Hepatocyte (in vitro differentiated cells): ENCODE measurements around the gene PCNT. TPM values are rescaled to one million over a fixed set of nuclear protein-coding genes. Genes with fewer than 3 reads are reported as not detected.

Experiments
- DNase-seq: peaks from one replicate; pipeline ENCODE4 v3.0.0-alpha.2; 2016; ENCODE audit warnings: low spot score
- H2AFZ ChIP-seq: fragments of 200-600 bp; sonication (generic); 2 replicates; pipeline ENCODE4 v1.6.0; 2016; ENCODE audit warnings: antibody characterized with exemption, mild to moderate bottlenecking
- H3K27ac ChIP-seq: fragments of 200-600 bp; sonication (generic); 2 replicates; pipeline ENCODE4 v1.5.1; 2016; ENCODE audit warnings: mild to moderate bottlenecking
- H3K27me3 ChIP-seq: fragments of 200-600 bp; sonication (generic); 2 replicates; pipeline ENCODE4 v1.6.1; 2016
- H3K36me3 ChIP-seq: fragments of 200-600 bp; sonication (generic); replicated peaks from 2 replicates; pipeline ENCODE4 v1.5.1; 2016; ENCODE audit warnings: low read depth; ENCODE audit not compliant: insufficient read depth
- H3K4me1 ChIP-seq: fragments of 200-600 bp; sonication (generic); 2 replicates; pipeline ENCODE4 v1.5.1; 2016; ENCODE audit warnings: mild to moderate bottlenecking, moderate library complexity; ENCODE audit not compliant: insufficient read depth
- H3K4me2 ChIP-seq: fragments of 200-600 bp; sonication (generic); 2 replicates; pipeline ENCODE4 v1.6.0; 2016
- H3K4me3 ChIP-seq: fragments of 200-600 bp; sonication (generic); 2 replicates; pipeline ENCODE4 v1.5.1; 2016; ENCODE audit warnings: mild to moderate bottlenecking
- H3K79me2 ChIP-seq: fragments of 200-600 bp; sonication (generic); 2 replicates; pipeline ENCODE4 v1.6.0; 2017; ENCODE audit warnings: mild to moderate bottlenecking
- H3K9me2 ChIP-seq: fragments of 200-600 bp; sonication (generic); replicated peaks from 2 replicates; pipeline ENCODE4 v1.6.0; 2017; ENCODE audit warnings: mild to moderate bottlenecking; ENCODE audit not compliant: insufficient read depth
- H3K9me3 ChIP-seq: fragments of 200-600 bp; sonication (generic); 2 replicates; pipeline ENCODE4 v1.5.1; 2016; ENCODE audit warnings: low read depth, mild to moderate bottlenecking
- H4K20me1 ChIP-seq: fragments of 200-600 bp; sonication (generic); 2 replicates; pipeline ENCODE4 v1.6.0; 2016; ENCODE audit warnings: mild to moderate bottlenecking; ENCODE audit not compliant: insufficient read depth, poor library complexity, severe bottlenecking
- CTCF ChIP-seq: fragments of 200-600 bp; sonication (generic); IDR thresholded peaks from 2 replicates; pipeline ENCODE4 v1.5.1; 2016; ENCODE audit warnings: antibody characterized with exemption, mild to moderate bottlenecking; ENCODE audit not compliant: poor library complexity
- EZH2 ChIP-seq: fragments of 200-600 bp; sonication (generic); IDR thresholded peaks from 2 replicates; pipeline ENCODE4 v1.6.1; 2016; ENCODE audit warnings: antibody characterized with exemption, mild to moderate bottlenecking, borderline replicate concordance
- EZH2phosphoT487 ChIP-seq: fragments of 200-600 bp; sonication (generic); IDR thresholded peaks from one replicate; pipeline ENCODE4 v1.6.1; 2018; ENCODE audit warnings: antibody characterized with exemption, mild to moderate bottlenecking, low read depth, moderate library complexity; ENCODE audit not compliant: unreplicated experiment, severe bottlenecking
- WGBS: methylation state at CpG from one replicate; pipeline ENCODE4 v1.1.6; 2016; ENCODE audit warnings: low lambda C conversion rate; ENCODE audit errors: missing lambda C conversion rate; 5-methylcytosine and 5-hydroxymethylcytosine counted together
- polyA plus RNA-seq: library from polyadenylated mRNA; unstranded; fragments of >200 nt; fragmentation: Nextera tagmentation; extraction: Ambion mirVana; gene quantifications from 2 replicates; pipeline ENCODE4 v1.2.1, GENCODE V29; 2016
- total RNA-seq: library from RNA; depleted of rRNA; stranded (reverse); fragments of >200 nt; gene quantifications from 2 replicates; pipeline ENCODE4 v1.2.3, GENCODE V29; 2014

PCNT gene
- total and polyA plus RNA-seq, 2 experiments from 2014 or later, result 11.5 to 14.3 TPM

GRCh38 chr21:46472246-46472645 is 148.3 kb downstream of the PCNT start:
- Histone ChIP-seq H3K79me2 (peaks cover 35% of the 10 kb centered on the region), H3K27me3 (no peaks in the 10 kb centered on the region), H3K4me2 (no peak overlapping the region), H3K9me2 (no peaks in the 10 kb centered on the region), H3K9me3 (no peaks in the 10 kb centered on the region), H3K36me3 (no peaks in the 10 kb centered on the region), H3K4me1 (no peaks in the 10 kb centered on the region), H3K4me3 (no peak overlapping the region), H3K27ac (no peak overlapping the region), H4K20me1 (no peaks in the 10 kb centered on the region), H2AFZ (no peak overlapping the region)
- WGBS, result 95% methylated on average over 6 of the region's 6 CpGs
- no peak for DNase-seq
- TF ChIP-seq EZH2 (no peak), CTCF (no peak), EZH2phosphoT487 (no peak)

GRCh38 chr21:46474382-46474781 is 150.4 kb downstream of the PCNT start:
- Histone ChIP-seq H3K27ac (no peak overlapping the region), H3K4me2 (no peak overlapping the region), H3K27me3 (no peaks in the 10 kb centered on the region), H3K36me3 (no peaks in the 10 kb centered on the region), H3K4me3 (no peak overlapping the region), H3K9me3 (no peaks in the 10 kb centered on the region), H3K9me2 (no peaks in the 10 kb centered on the region), H3K4me1 (no peaks in the 10 kb centered on the region), H2AFZ (no peak overlapping the region), H3K79me2 (peaks cover 46% of the 10 kb centered on the region), H4K20me1 (no peaks in the 10 kb centered on the region)
- TF ChIP-seq CTCF, result no peak
- TF ChIP-seq EZH2, result no peak
- DNase-seq, result no peak
- WGBS, result 98% methylated on average over 2 of the region's 2 CpGs

GRCh38 chr21:46475296-46475695 is 151.3 kb downstream of the PCNT start:
- no peak for DNase-seq
- no peak overlapping the region for H3K27ac ChIP-seq
- no peaks in the 10 kb centered on the region for H3K9me2 ChIP-seq
- no peak overlapping the region for H3K4me2 ChIP-seq
- peaks cover 49% of the 10 kb centered on the region for H3K79me2 ChIP-seq
- no peak overlapping the region for H3K4me3 ChIP-seq
- H3K9me3 ChIP-seq, result no peaks in the 10 kb centered on the region
- H3K4me1 ChIP-seq, result no peaks in the 10 kb centered on the region
- TF ChIP-seq EZH2phosphoT487, result no peak
- no peak for TF ChIP-seq CTCF
- no peak for TF ChIP-seq EZH2
- 100% methylated on average over 1 of the region's 1 CpG for WGBS
- H2AFZ ChIP-seq, result no peak overlapping the region
- no peaks in the 10 kb centered on the region for H3K27me3 ChIP-seq
- no peaks in the 10 kb centered on the region for H3K36me3 ChIP-seq
- H4K20me1 ChIP-seq, result no peaks in the 10 kb centered on the region

DNA sequence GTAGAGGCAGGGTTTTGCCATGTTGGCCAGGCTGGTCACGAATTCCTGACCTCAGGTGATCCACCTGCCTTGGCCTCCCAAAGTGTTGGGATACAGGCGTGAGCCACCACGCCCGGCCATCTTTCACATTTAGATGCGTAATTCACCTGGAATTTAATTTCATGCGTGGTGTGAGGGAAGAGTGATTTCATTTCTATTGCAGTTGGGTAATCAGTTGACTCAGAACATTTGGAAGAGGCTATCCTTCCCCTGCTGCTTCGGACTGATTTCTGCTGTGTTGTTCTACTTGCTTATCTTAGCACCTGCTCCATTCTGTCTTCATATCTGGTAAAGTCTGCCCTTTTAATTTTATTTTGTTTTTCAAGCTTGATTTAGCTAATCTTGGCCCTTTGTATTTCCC is 153.8 kb downstream of the PCNT start:
- no peaks in the 10 kb centered on the region for H4K20me1 ChIP-seq
- H3K9me2 ChIP-seq, result no peaks in the 10 kb centered on the region
- H3K36me3 ChIP-seq, result no peaks in the 10 kb centered on the region
- no peak overlapping the region for H3K4me3 ChIP-seq
- H3K79me2 ChIP-seq, result peaks cover 56% of the 10 kb centered on the region
- H2AFZ ChIP-seq, result no peak overlapping the region
- TF ChIP-seq EZH2phosphoT487 (no peak), EZH2 (no peak), CTCF (no peak)
- DNase-seq, result no peak
- no peak overlapping the region for H3K4me2 ChIP-seq
- H3K27ac ChIP-seq, result no peak overlapping the region
- H3K4me1 ChIP-seq, result no peaks in the 10 kb centered on the region
- 96% methylated on average over 7 of the region's 7 CpGs for WGBS
- H3K27me3 ChIP-seq, result no peaks in the 10 kb centered on the region
- H3K9me3 ChIP-seq, result no peaks in the 10 kb centered on the region
